CD4-positive, alpha-beta T cell treated with Interleukin-15 for 4 hours (primary cell): ENCODE results near the gene DBI.
"Not testable (repeated sequence)": the region's sequence is repeated elsewhere in the genome, so short reads cannot be mapped to it uniquely, and the experiment has no call there.

Source experiments
- DNase-seq: peaks from one replicate; pipeline ENCODE4 v3.0.0-alpha.2; 2020; ENCODE audit warnings: low spot score

DBI gene

DNA sequence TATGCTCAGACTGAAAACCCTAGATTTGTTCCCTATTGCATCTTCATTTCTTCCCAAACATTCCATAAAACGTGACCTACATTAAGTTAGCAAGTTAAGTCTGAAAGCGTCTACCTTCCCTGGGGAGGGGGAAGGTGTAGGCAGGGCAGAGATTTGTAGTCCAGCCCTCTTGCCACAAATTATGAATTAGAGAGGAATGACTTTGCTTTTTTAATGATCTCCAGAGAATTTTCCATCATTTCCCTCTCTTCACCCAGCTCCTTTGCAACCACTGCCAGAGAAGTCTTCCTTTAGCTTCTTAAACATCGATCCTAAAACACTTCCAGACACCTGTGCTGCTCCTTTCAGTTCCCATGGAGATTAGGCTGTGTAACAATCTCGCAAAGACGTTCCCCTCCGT, 1.3 kb upstream of the DBI start:
- DNase-seq = no peak

DNA sequence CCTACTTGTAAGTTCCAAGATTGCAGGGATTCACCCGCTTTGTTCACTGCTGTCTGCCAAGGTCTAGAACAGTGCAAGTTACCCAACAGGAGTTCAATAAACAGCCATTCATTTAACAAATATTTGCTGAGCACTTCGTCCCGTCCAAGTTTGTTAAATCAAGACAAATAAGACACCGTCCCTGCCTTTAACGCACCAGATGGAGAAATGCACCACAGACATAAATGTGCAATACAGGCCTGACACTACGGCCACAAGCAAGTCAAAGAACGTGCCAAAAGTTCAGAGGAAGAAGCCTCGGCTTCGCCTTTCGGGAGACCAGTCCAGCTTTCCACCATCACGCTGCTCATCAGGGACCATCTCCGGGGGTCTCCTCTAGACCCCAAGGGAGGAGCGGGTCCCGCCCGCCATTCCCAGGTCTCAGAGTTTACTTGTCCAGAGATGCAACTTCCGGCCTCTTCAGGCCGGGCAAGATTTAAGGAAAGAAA, 572 bp upstream of the DBI start:
- peak; percentile 4 for DNase-seq

DNA sequence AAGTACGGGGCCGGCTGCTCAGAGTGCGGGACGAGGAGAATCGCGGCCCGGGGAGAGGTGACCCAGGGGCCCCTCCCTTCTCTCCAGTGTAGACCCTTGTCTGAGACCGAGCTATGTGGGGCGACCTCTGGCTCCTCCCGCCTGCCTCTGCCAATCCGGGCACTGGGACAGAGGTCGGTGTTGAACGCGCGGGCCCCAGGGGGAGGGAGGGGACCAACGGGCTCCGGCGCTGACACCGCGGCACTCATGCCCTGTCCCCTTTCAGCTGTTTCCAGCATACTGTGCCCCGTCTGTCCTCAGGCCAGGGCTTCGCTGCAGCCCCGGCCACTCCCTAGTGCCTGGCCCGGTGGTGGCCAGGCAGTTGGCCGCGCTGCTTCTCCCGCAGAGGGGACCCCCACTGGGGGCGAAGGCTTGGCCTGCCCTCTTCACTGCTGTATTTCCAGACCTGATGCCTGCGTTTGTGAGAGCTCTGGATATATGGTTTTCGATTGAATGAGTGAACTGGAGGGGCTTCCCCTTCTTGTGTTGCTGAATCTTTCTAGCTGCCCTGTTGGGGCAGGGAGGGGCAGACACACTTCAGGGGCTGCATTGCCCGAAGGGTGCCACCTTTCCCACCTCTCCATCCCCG, 809 bp downstream of the DBI start:
- DNase-seq = peak; percentile 20

DNA sequence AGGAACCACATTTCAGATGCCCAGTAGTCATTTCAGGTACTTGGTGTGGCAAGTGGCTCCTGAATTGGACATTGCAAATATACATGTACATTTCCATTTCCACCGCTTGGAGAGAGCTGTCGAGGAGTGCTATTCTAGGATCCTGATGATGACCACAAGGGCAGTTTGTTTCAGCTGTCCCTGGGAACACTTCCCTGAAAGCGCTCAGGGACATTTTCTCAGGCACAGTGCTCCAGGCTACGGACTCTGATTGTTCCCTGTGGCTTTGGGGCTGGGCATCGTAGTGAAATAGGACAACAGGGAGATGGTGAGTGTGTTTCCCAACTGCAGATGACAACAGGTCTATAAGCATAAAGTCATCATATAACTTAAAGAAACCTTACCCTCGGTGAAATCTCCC, 3.1 kb downstream of the DBI start:
- DNase-seq = no peak

DNA sequence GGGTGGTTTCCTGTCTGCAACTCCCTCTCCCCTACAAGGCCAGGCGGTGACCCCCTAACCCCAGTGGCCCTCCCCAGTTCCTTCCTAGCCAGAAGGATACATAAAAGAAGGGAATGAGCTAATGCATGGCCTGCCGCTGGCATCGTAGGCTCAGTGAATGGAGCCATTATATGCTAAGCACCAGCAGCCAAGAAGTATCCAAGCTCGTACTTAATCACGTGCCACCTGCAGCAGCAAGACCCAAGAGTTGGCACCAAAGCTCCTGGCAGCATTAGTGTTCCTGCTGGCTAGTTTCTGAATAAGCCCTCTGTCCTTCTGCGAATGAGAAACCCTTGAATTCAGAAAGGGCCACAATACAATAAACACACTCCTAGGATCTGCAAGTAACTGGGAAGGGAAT, 4.3 kb downstream of the DBI start:
- no peak for DNase-seq

DNA sequence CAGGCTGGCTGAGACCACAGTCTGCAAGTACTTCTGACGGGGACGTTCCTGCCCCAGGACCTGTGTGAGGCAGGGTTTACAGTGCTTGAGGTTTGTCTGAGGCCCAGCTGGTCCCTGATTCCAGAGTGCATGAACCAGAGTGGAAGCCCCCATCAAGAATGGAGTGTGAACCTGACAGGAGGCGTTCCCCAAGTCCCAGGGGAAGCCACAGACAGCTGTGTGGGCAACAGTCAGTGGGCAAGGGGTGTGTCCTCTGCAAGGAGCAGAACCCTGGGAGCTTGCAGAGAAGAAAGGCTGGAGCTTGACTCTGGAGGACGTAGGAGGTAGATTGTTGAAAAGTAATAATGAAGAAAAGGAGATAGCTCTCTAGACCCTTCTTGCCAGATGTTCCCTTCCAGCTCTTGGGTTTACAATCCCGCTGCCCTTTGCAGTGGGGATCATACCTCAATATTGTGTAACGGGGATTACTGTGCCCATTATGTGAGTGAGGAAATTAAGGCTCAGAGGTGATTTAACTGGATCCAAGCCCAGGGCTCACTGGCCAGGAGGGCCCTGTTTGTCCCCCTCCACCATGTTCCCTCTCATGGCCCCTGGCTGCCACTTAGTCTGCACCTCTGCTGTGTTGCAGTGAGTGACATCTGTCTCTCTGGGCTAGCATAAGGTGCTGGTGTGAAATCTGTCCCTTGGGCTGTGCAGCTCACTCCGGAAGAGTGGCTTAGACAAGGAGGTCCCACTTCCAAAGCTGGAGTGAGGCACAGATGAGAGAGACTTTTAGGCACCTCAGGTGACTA, 6.2 kb downstream of the DBI start:
- no peak for DNase-seq

DNA sequence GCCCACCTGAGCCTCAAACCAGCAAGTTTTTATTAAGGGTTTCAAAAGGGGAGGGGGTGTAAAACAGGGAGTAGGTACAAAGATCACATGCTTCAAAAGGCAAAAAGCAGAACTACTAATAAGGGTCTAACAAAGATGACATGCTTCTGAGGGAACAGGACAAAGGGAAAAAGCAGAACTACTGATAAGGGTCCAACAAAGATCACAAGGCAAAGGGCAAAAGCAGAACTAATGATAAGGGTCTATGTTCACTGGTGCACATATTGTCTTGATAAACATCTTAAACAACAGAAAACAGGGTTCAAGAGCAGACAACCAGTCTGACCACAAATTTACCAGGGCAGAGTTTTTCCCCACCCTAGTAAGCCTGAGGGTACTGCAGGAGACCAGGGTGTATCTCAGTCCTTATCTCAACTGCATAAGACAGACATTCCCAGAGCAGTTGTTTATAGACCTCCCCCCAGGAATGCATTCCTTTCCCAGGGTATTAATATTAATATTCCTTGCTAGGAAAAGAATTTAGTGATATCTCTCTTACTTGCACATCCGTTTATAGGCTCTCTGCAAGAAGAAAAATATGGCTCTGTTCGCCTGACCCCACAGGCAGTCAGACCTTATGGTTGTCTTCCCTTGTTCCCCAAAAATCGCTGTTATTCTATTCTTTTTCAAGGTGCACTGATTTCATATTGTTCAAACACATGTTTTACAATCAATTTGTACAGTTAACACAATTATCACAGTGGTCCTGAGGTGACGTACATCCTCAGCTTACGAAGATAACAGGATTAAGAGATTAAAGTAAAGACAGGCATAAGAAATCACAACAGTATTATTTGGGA, 7.3 kb downstream of the DBI start:
- DNase-seq = not testable (repeated sequence)

DNA sequence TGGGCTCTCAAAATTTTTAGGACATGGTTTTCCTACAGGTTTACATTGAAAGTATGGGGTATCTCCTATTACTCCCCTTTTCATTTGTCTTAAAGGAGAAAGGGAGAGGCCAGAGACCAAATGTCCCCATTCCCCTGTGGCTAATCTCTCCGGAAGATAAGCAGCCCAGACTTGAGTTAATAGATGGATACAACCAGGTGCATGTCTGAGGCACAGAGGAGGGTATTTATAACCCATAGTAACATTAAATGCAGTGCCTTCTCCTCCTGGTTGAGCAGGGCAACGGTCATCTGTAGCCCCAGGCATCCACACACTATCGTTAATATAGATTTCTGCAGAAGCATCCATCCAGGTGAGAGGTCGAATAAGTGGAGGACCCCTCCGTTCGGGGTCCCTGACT, 9.6 kb downstream of the DBI start:
- not testable (repeated sequence) for DNase-seq

DNA sequence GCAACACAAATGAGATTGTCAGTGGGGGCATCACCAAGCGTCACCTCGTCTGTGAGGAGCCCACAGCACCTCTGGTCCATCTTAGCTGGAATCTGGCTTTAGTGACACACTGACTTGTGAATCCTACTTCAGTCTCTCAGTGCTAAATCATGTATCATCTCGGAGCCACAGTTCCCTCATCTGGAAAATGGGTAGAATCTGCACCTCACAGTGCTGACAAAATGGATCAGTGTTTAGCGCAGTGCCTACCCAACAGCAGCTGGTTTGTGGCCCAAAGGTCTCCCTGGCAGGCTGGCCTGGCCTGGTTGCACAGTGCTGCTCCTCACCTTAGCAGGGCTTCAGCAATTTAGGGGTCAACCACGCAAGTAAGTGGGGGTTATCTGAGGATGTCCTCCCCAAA, 10.0 kb downstream of the DBI start:
- DNase-seq = no peak

DNA sequence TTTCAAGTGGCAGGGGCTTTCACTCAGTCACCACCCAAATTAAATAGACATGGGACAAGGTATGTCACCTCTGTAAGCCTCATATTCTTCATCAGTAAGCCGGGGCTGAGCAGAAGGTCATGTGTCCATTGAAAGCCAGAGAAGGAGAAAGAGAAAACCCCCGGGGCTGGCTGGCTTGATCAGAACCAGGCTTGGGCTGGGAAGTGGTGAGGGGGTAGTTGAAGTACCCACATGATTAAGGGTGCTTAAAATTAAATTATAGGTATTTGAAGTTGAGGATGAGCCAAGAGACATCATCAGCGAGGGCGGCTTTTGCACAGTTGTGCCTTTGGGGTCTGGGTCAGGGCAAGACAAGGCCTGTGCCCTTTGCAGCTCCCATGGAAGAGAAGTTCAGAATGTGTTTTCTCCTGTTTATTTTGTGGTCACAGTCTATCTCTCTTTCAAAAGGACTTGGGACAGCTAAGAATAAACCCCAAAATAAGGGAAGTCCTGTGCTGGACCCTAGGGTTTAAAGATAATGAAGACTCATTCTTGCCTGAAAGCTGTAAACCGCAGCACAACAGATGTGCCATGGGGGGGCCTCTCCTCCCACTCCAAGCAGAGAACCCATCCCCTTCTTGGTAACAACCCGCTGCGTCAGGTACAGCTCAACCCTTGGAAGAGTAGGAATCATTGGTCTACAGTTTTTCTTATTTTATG, 10.7 kb downstream of the DBI start:
- DNase-seq = no peak

DNA sequence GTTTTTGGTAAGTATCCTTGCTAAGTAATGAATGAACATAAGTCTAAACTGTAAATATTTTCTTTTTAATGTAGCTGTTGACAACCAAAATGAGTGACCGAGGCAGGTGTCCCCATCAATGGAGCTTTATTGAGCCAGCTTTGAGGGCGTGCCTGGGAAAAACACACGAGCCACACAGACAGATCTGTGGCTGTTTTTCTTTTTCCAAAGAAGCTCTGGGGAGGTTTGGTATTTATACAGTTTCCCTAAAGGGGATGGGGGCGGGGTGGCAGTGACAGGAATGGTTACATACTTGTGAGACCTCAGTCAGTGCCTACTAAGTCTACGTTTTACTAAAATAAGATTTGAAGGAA, 11.2 kb downstream of the DBI start:
- no peak for DNase-seq

DNA sequence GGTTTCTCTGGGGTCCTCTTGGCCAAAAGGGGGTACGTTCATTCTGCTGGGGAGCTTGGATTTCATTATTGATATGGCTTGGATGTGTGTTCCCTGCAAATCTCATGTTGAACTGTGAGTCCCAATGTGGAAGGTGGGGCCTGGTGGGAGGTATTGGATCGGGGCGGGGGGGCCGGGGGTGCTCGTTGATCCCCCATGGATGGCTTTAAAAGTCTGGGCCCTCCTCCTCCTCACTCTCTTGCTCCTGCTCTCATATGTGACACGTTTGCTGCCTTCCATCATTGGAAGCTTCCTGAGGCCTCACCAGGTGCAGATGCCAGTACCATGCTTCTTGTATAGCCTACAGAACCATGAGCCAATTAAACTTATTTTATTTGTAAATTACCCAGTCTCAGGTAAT, 11.8 kb downstream of the DBI start:
- no peak for DNase-seq

DNA sequence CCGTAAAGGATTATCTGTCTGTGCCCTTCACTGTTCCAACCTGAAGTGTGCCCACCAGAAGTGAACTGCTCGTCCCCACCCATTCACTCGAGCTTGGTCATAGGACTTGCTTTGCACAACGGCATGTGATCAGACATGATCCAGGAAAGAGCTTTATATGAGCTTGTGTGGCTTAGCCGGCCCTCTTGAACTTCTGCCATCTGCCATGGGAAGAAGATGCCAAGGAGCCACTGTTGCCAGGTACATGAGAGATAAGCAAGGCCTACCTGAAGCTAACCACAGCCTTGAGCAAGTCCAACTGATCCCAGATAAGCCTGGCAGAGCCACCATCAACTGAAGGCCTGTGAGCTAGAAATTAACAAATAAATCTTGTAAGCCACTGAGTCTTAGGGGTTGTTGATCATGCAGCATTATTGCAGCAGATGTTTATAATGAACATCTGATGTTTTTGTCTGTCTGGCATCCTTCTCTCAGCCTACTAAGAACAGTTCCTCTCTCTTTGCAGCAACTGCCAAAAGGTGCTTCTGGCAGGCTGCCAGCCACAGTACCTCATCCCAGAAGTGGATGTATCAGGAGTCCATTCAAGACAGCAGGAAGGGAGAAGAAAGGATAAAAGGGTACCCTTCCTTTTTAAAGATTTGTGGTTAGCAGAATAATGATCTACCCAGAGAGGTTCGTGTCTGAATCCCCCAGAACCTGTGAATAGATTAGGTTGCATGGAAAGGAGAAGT, 16.8 kb downstream of the DBI start:
- DNase-seq = no peak

DNA sequence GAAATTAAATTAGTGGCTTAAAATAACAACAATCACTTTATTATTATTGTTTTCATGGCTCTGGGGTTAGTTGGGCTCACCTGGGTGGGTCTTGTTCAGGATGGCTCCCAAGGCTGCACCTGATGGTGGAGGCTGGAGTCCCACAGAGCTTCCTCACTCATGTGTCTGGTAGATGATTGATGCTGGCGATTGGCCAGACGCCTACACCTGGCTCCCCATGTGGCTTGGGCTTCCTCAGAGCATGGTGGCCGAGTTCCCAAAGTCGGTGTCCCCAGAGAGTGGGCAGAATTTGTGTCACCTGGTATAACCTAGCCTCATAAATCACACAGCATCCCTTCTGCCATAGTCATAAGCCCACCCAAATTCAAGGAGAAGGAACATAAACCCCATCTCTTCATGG, 18.2 kb downstream of the DBI start:
- DNase-seq = no peak

DNA sequence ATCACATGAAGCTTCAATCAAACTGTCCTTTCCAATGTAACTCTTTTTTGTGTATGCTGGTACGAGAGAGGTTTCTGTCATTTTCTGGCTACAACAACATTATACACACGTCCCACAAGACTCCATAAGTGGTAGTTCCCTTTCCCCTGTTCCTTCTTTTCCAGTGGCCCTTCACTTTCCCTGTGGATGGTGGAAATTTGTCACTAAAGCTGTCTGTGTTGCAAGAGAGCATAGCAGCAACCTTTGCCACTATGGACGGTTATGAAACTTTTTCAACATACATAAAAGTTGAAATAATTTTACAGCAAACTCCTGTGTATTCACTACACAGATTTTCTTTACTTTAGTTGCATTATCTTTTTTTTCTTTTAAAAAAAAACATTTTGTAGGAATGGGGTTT, 18.7 kb downstream of the DBI start:
- DNase-seq = no peak

DNA sequence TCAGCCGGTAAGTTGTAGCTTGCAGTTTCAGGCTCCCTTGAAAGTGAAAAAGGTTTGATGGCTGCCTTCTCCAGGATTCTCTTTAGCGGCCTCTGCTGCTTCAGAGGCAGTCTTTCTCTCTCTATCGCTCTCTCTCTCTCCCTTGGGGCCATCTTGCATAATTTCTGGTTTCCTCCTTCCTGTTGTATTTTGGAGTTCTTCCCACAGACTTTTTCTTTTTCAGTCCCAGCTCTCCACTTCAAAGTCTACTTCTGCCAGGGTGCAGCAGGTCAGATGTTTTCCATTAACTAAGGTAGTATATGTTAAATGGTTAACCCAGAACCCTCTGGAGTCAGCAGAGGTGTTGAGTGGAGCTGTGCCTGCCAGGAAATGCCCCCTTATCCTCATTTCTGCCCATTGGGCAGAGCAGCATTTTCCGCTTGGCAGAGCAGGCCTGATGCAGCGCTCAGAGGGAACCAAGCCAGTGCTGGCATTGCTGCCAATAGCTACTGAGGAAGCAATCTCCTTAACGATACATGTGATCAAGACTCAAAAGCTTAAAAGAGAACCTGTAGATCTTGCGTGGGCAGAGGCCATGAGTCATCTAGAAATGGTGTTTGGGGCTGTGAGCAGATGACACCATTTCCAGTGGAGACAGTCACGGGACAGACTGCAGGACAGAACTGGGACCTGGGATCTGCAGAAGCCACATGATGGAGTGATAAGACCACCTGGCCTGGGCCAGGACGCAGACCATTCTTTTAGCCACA, 20.8 kb downstream of the DBI start:
- DNase-seq = no peak

DNA sequence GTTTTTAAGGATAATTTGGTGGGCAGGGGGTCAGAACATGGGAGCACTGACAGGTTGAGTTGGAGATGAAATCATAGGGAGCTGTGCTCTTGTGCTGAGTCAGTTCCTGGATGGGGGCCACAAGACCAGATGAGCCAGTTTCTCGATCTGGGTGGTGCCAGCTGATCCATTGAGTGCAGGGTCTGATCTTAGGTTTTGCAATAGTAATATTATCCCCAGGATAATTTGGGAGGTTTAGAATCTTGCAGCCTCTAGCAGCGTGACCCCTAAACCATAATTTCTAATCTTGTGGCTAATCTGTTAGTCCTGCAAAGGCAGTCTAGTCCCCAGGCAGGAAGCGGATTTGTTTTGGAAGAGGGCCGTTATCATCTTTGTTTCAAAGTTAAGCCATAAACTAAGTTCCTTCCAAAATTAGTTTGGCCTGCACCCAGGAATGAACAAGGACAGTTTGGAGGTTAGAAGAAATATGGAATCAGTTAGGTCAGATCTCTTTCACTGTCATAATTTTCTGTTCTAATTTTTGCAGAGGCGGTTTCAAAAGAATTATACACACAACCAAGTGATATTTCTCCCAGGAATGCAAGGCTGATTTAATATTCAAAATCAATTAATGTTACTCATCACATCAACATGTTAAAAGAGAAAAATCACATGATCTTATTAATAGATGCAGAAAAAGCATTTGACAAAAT, 23.0 kb downstream of the DBI start:
- no peak for DNase-seq

DNA sequence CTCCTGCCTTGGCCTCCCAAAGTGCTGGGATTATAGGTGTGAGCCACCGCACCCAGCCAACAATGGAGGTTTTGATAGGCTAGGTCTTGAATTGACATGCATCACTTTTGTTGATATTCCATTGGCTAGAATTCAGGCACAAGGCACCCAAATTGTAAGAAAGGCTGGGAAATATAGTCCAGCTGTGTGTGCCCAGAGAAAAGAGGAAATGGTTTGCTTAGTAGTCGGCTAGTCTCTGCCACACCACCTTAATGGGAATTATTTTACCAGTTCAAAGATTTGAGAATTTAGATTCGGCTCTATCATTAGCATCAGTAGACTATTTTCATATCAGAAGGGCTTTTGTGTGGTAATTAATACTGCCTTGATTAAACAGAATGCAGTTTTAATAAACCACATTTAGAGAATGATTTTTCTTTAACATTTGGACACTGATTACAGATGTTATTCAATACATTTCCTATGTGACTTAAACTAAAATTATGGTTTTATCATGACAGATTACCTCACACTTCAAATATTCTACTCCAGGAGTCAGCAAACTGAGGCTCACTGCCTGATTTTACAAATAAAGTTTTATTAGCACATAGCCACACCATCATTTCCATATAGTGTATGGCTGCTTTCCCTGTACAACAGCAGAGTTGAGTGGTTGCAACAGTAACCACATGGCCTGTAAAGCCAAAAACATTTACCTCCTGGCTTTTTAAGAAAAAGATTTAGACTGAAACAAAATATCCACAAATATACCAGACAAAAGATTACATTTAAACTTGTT, 27.4 kb downstream of the DBI start:
- no peak for DNase-seq

DNA sequence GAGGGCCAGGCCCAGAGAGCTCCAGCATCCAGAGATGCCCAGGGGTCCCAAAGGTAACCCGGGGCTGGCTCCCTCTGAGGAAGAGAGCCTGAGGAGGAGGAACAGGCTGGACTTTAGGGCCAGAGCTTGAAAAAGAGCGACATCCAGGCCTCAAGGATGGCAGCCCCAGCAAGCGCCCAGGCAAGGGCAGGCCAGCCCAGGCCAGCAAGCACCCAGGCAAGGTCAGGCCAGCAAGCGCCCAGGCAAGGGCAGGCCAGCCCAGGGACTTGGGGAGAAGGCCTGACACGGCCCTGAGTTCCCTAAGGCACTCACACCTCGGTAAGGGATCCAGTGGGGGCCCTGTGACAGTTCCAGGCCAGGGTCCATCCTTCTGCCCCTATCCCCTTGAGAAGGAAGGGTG, 30.4 kb downstream of the DBI start:
- DNase-seq = no peak

DNA sequence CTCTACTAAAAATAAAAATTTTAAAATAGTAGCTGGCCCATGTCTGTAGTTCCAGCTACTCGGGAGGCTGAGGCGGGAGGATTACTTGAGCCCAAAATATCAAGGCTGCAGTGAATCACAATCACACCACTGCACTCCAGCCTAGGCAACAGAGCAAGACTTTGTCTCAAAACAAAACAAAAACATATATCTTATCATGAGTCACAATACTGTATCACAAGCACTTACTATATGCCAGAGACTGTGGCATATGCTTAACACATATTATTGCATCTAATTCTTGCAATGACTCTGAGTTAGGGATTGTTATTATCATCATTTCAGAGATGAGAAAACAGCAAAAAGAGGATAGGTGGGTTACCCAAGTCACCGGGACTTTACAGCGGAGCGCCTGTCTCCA, 35.3 kb downstream of the DBI start:
- DNase-seq = no peak
